Hepatocyte (in vitro differentiated cells): ENCODE results near the gene PCGF2.

ENCODE experiments used
- EZH2phosphoT487 ChIP-seq: fragments of 200-600 bp; sonication (generic); IDR thresholded peaks from one replicate; pipeline ENCODE4 v1.6.1; 2018; ENCODE audit warnings: antibody characterized with exemption, mild to moderate bottlenecking, low read depth, moderate library complexity; ENCODE audit not compliant: unreplicated experiment, severe bottlenecking
- TF ChIP-seq, protein P1 (sequence below): fragments of 200-600 bp; sonication (generic); IDR thresholded peaks from 2 replicates; pipeline ENCODE4 v1.5.1; 2016; ENCODE audit warnings: antibody characterized with exemption, mild to moderate bottlenecking; ENCODE audit not compliant: poor library complexity

- TF ChIP-seq, protein P1, sequence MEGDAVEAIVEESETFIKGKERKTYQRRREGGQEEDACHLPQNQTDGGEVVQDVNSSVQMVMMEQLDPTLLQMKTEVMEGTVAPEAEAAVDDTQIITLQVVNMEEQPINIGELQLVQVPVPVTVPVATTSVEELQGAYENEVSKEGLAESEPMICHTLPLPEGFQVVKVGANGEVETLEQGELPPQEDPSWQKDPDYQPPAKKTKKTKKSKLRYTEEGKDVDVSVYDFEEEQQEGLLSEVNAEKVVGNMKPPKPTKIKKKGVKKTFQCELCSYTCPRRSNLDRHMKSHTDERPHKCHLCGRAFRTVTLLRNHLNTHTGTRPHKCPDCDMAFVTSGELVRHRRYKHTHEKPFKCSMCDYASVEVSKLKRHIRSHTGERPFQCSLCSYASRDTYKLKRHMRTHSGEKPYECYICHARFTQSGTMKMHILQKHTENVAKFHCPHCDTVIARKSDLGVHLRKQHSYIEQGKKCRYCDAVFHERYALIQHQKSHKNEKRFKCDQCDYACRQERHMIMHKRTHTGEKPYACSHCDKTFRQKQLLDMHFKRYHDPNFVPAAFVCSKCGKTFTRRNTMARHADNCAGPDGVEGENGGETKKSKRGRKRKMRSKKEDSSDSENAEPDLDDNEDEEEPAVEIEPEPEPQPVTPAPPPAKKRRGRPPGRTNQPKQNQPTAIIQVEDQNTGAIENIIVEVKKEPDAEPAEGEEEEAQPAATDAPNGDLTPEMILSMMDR, result no peak
- TF ChIP-seq EZH2phosphoT487, result no peak
These were observed 62.6 kb downstream of the PCGF2 start for GRCh38 chr17:38685491-38685890.
